K562 (cell line): Measurements from ENCODE around the gene HOXA9.

Experiments
- CBFB ChIP-seq: sonication (generic); formaldehyde crosslinking; IDR thresholded peaks from 2 replicates; pipeline ENCODE4 v1.4.0; 2020; ENCODE audit warnings: mild to moderate bottlenecking, missing genetic modification reagents
- COPS2 ChIP-seq: fragments of 450-650 bp; conservative IDR thresholded peaks from 2 replicates; pipeline ENCODE4 v1.6.1; 2016; ENCODE audit warnings: mild to moderate bottlenecking, moderate library complexity
- CTCF ChIP-seq, 3 experiments: IDR thresholded peaks in 2 of 3; conservative IDR thresholded peaks in 1 of 3; 2 replicates each; pipeline ENCODE4 v1.5.1; 2011 to 2012; ENCODE audit warnings: low read length in 3 of 3, mild to moderate bottlenecking in 3 of 3, control low read depth in 2 of 3, improper control_type of control experiment in 1 of 3, inconsistent platforms in 1 of 3, low read depth in 1 of 3, mixed read lengths in 1 of 3, moderate library complexity in 1 of 3; ENCODE audit not compliant: insufficient read depth in 2 of 3
- HDAC6 ChIP-seq: IDR thresholded peaks from 2 replicates; pipeline ENCODE4 v1.6.1; 2012; ENCODE audit warnings: low read depth, mild to moderate bottlenecking, control low read depth, inconsistent platforms, low read length, moderate library complexity
- IFI16 ChIP-seq: fragments of 250-450 bp; sonication (Bioruptor Pico); IDR thresholded peaks from 2 replicates; pipeline ENCODE4 v2.1.2; 2022; ENCODE audit warnings: mild to moderate bottlenecking, inconsistent platforms
- MEF2D ChIP-seq: conservative IDR thresholded peaks from 2 replicates; pipeline ENCODE4 v1.6.1; 2016; ENCODE audit warnings: low read depth, missing genetic modification characterization, missing compliant biosample characterization
- MYC ChIP-seq, 2 experiments: fragments of 250-450 bp in 1 of 2; sonication (Bioruptor Pico) in 1 of 2; IDR thresholded peaks; 2 replicates each; pipeline versions ENCODE4 v1.5.1 to v1.6.1; 2012 to 2021; ENCODE audit warnings: low read depth in 2 of 2, borderline replicate concordance in 1 of 2, improper control_type of control experiment in 1 of 2, low read length in 1 of 2, mild to moderate bottlenecking in 1 of 2, moderate library complexity in 1 of 2
- PHF20 ChIP-seq: fragments of 450-650 bp; IDR thresholded peaks from 2 replicates; pipeline ENCODE4 v1.6.1; 2018; ENCODE audit not compliant: partially characterized antibody
- POLR2B ChIP-seq: fragments of 450-650 bp; IDR thresholded peaks from 2 replicates; pipeline ENCODE4 v1.6.1; 2018; ENCODE audit warnings: low read depth; ENCODE audit not compliant: partially characterized antibody
- SMARCE1 ChIP-seq: fragments of 450-650 bp; IDR thresholded peaks from 2 replicates; pipeline ENCODE4 v1.7.1; 2016; ENCODE audit warnings: mild to moderate bottlenecking
- ZKSCAN1 ChIP-seq: fragments of 150-350 bp; IDR thresholded peaks from 2 replicates; pipeline ENCODE4 v1.6.1; 2016; ENCODE audit warnings: low read depth, low read length
- ZNF512 ChIP-seq: IDR thresholded peaks from 2 replicates; pipeline ENCODE4 v1.6.1; 2016; ENCODE audit warnings: missing genetic modification characterization, missing compliant biosample characterization

- TF ChIP-seq CBFB (CRISPR knock-in tag) (no peak), IFI16 (CRISPR knock-in tag) (no peak), ZKSCAN1 (no peak), ZNF512 (no peak), SMARCE1 (no peak), PHF20 (no peak), COPS2 (no peak), POLR2B (no peak), MYC (IDR thresholded peaks at IDR 0.05; ENCODE audit: low read depth, low read length) (no peak), MYC (CRISPR knock-in tag; IDR thresholded peaks at IDR 0.05; ENCODE audit: borderline replicate concordance, low read depth) (no peak), CTCF (IDR thresholded peaks at IDR 0.05 in 2 of 3, conservative IDR thresholded peaks at IDR 0.05 in 1 of 3; ENCODE audit: insufficient read depth in 2 of 3, low read depth in 1 of 3, low read length in 3 of 3) (no peak), HDAC6 (no peak), MEF2D (tag) (no peak)
Observed at GRCh38 chr7:27134392-27134791, 30.9 kb downstream of the HOXA9 start.
